GM21723 (cell line): Measurements from ENCODE around the gene STX17.

Experiments used
- ATAC-seq: cut with Tn5 transposase; IDR thresholded peaks from one replicate; pipeline ENCODE4 v1.9.1; 2021; ENCODE audit warnings: mild to moderate bottlenecking, moderate library complexity; ENCODE audit not compliant: unreplicated experiment

The STX17 gene

GRCh38 chr9:99905833-99906402 lies 536 bp upstream of the STX17 start:
- peak; percentile 3 for ATAC-seq

GRCh38 chr9:99907208-99907532 lies 716 bp downstream of the STX17 start:
- ATAC-seq = no peak

- ATAC-seq = no peak
Observed at GRCh38 chr9:99911600-99911999, 5.1 kb downstream of the STX17 start.

- ATAC-seq = no peak
Observed at GRCh38 chr9:99916650-99917049, 10.2 kb downstream of the STX17 start.

GRCh38 chr9:99918134-99918533 lies 11.7 kb downstream of the STX17 start:
- ATAC-seq = no peak

GRCh38 chr9:99919930-99920329 lies 13.5 kb downstream of the STX17 start:
- ATAC-seq = no peak

GRCh38 chr9:99921875-99922710 lies 15.6 kb downstream of the STX17 start:
- no peak for ATAC-seq

GRCh38 chr9:99922711-99923030 lies 16.2 kb downstream of the STX17 start:
- ATAC-seq = no peak

GRCh38 chr9:99925541-99925940 lies 19.1 kb downstream of the STX17 start:
- ATAC-seq = no peak

GRCh38 chr9:99929652-99930051 lies 23.2 kb downstream of the STX17 start:
- ATAC-seq = no peak

- ATAC-seq = no peak
Observed at GRCh38 chr9:99931155-99931840, 24.8 kb downstream of the STX17 start.

- no peak for ATAC-seq
Observed at GRCh38 chr9:99936947-99937587, 30.6 kb downstream of the STX17 start.

- ATAC-seq = no peak
Observed at GRCh38 chr9:99947395-99947794, 40.9 kb downstream of the STX17 start.

GRCh38 chr9:99948482-99948881 lies 42.0 kb downstream of the STX17 start:
- no peak for ATAC-seq

GRCh38 chr9:99948896-99949295 lies 42.4 kb downstream of the STX17 start:
- ATAC-seq = no peak

- ATAC-seq = no peak
Observed at GRCh38 chr9:99953861-99954507, 47.5 kb downstream of the STX17 start.

- ATAC-seq = peak; percentile 63
Observed at GRCh38 chr9:99954819-99955218, 48.4 kb downstream of the STX17 start.

GRCh38 chr9:99955606-99956005 lies 49.2 kb downstream of the STX17 start:
- ATAC-seq = no peak

- no peak for ATAC-seq
Observed at GRCh38 chr9:99962680-99963261, 56.3 kb downstream of the STX17 start.

GRCh38 chr9:99964336-99964735 lies 57.9 kb downstream of the STX17 start:
- no peak for ATAC-seq

- ATAC-seq = no peak
Observed at GRCh38 chr9:99966001-99966400, 59.5 kb downstream of the STX17 start.
